PC-3 (cell line): Measurements from ENCODE around the gene KRT79. TPM values are rescaled to one million over a fixed set of nuclear protein-coding genes. Genes with fewer than 3 reads are reported as not detected.

ENCODE experiments used
- ATAC-seq: fragments of 200-7000 bp; cut with Tn5 transposase; 2 replicates; pipeline ENCODE4 v1.9.1; 2020; ENCODE audit warnings: mild to moderate bottlenecking, moderate library complexity
- BruUV-seq: library from RNA; stranded (reverse); fragments of 400-500 nt; replicated peaks from 2 replicates; lab custom pipeline; 2021; lab: Mats Ljungman, UMichigan
- CTCF ChIA-PET: fragments of 300-600 bp; sonication (Branson Sonifier 250); formaldehyde crosslinking; loops from one replicate; lab custom pipeline; 2022; ENCODE audit warnings: antibody characterized with exemption; lab: Charles Lee
- POLR2A ChIA-PET: fragments of 300-600 bp; sonication (Branson Sonifier 250); formaldehyde crosslinking; loops from one replicate; lab custom pipeline; 2022; ENCODE audit warnings: antibody characterized with exemption; ENCODE audit not compliant: unreplicated experiment; lab: Charles Lee
- DNase-seq: peaks from one replicate; pipeline ENCODE4 v3.0.0-alpha.2; 2015
- H2AFZ ChIP-seq: fragments of 300-600 bp; sonication (generic); 2 replicates; pipeline ENCODE4 v1.6.0; 2016; ENCODE audit warnings: antibody characterized with exemption, low read length
- H3F3A ChIP-seq: fragments of 300-600 bp; sonication (generic); one replicate; pipeline ENCODE4 v1.6.0; 2017; ENCODE audit warnings: antibody characterized with exemption, low read length, control low read depth, mild to moderate bottlenecking; ENCODE audit not compliant: unreplicated experiment
- H3K27ac ChIP-seq: fragments of 300-600 bp; sonication (generic); 2 replicates; pipeline ENCODE4 v1.5.1; 2016; ENCODE audit warnings: mild to moderate bottlenecking, low read length
- H3K27me3 ChIP-seq: fragments of 300-600 bp; sonication (generic); 2 replicates; pipeline ENCODE4 v1.6.1; 2016; ENCODE audit warnings: low read length, mixed read lengths
- H3K36me3 ChIP-seq: fragments of 300-600 bp; sonication (generic); 2 replicates; pipeline ENCODE4 v1.6.1; 2016; ENCODE audit warnings: low read depth, mixed run types, low read length, mixed read lengths
- H3K4me1 ChIP-seq: fragments of 300-600 bp; sonication (generic); 2 replicates; pipeline ENCODE4 v1.5.1; 2016; ENCODE audit warnings: low read length; ENCODE audit not compliant: insufficient read depth
- H3K4me2 ChIP-seq: fragments of 300-600 bp; sonication (generic); 2 replicates; pipeline ENCODE4 v1.6.0; 2016; ENCODE audit warnings: low read length
- H3K4me3 ChIP-seq: fragments of 300-600 bp; sonication (generic); 2 replicates; pipeline ENCODE4 v1.5.1; 2016; ENCODE audit warnings: mild to moderate bottlenecking, low read length, mixed read lengths
- H3K79me2 ChIP-seq: fragments of 300-600 bp; sonication (generic); 2 replicates; pipeline ENCODE4 v1.6.1; 2017; ENCODE audit warnings: low read length, mixed read lengths
- H3K9ac ChIP-seq: fragments of 300-600 bp; sonication (generic); 2 replicates; pipeline ENCODE4 v1.6.0; 2016; ENCODE audit warnings: mild to moderate bottlenecking, low read length
- H3K9me2 ChIP-seq: fragments of 300-600 bp; sonication (generic); replicated peaks from 2 replicates; pipeline ENCODE4 v1.6.1; 2016; ENCODE audit warnings: mixed run types, low read length, mixed read lengths
- H3K9me3 ChIP-seq: fragments of 300-600 bp; sonication (generic); 2 replicates; pipeline ENCODE4 v1.6.1; 2016; ENCODE audit warnings: low read length, mixed read lengths
- H4K20me1 ChIP-seq: fragments of 300-600 bp; sonication (generic); 2 replicates; pipeline ENCODE4 v1.6.1; 2016; ENCODE audit warnings: low read length, mixed read lengths
- CTCF ChIP-seq: fragments of 300-600 bp; sonication (generic); conservative IDR thresholded peaks from 2 replicates; pipeline ENCODE4 v1.5.1; 2017; ENCODE audit warnings: antibody characterized with exemption, low read depth, mild to moderate bottlenecking, low read length
- EZH2 ChIP-seq: fragments of 300-600 bp; sonication (generic); IDR thresholded peaks from one replicate; pipeline ENCODE4 v1.6.1; 2017; ENCODE audit warnings: antibody characterized with exemption, mild to moderate bottlenecking, low read length; ENCODE audit not compliant: unreplicated experiment
- EZH2phosphoT487 ChIP-seq: fragments of 300-600 bp; sonication (generic); IDR thresholded peaks from 2 replicates; pipeline ENCODE4 v1.6.1; 2018; ENCODE audit warnings: mild to moderate bottlenecking, antibody characterized with exemption, low read length, borderline replicate concordance
- intact Hi-C: fragments of 100-400 bp; cut with micrococcal nuclease; formaldehyde crosslinking; loops from 2 replicates; pipeline ENCODE4 v1.9.0; 2023
- total RNA-seq: library from RNA; depleted of rRNA; stranded (reverse); fragments of >200 nt; gene quantifications from 2 replicates; pipeline ENCODE4 v1.2.3, GENCODE V29; 2014

KRT79 gene
- total RNA-seq, 1 experiment from 2014 or later: not detected

DNA sequence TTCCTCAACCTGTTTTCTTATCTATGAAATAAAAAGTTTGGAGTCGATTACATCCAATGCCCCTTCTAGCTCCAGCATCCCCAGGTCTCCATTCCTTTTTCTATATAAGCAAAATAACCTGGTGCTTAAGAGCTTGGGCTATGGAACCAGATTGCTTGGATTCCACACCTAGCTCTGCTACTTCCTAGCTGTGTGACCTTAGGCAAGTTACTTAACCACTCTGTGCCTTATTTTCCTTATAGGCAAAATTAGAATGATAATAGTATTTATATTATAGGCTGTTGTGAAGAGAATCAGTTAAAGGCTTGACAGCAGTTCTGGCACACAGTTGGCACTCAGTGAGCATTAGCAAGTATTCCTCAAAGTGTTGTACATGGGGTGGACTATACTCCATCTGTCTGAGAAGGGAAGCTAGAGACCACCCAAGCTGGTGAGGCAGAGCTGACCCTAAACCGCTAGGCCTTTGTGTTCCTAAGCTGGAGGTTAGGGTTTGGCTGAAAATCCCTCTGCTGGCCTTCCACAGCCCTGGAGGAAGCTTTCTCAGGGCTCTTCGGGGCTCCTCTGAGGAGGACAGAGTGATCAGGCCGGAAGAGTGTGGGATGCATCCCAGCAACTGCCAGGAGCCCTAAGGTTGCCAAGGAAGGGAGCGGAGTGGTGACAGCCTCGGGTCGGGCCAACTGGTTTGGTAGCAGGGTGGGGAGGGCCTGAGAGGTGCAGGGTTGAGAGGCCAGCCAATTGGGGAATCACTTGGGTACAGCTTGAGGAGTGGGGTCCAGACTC, 14.2 kb downstream of the KRT79 start:
- TF ChIP-seq EZH2phosphoT487 (no peak), EZH2 (no peak), CTCF (no peak)
- no peak overlapping the region for H3K4me3 ChIP-seq
- H3K36me3 ChIP-seq: no peaks in the 10 kb centered on the region
- no TSS peak for BruUV-seq
- ChIA-PET POLR2A (no interaction called here), CTCF (interaction anchor here (0.6 kb wide), 1 partner anchor 662 kb away, joined by 4 read pairs; no protein-coding TSS in a partner anchor)
- H3K79me2 ChIP-seq: no peaks in the 10 kb centered on the region
- H3K9me3 ChIP-seq: no peaks in the 10 kb centered on the region
- H3K27ac ChIP-seq: no peak overlapping the region
- ATAC-seq (no peak), DNase-seq (no peak)
- no peaks in the 10 kb centered on the region; the same call in 1 of the 2 replicates for H3K27me3 ChIP-seq
- intact Hi-C loops: no loop called here
- no peaks in the 10 kb centered on the region for H4K20me1 ChIP-seq
- H3K9ac ChIP-seq: no peak overlapping the region
- H2AFZ ChIP-seq: no peak overlapping the region
- H3K9me2 ChIP-seq: no peaks in the 10 kb centered on the region
- no peak overlapping the region for H3K4me2 ChIP-seq
- H3F3A ChIP-seq: no peaks in the 10 kb centered on the region
- peaks cover 13% of the 10 kb centered on the region; the same call in 1 of the 2 replicates for H3K4me1 ChIP-seq

GRCh38 chr12:52818887-52819420, 15.2 kb downstream of the KRT79 start:
- BruUV-seq: no TSS peak
- no peak overlapping the region for H2AFZ ChIP-seq
- H3K9ac ChIP-seq: no peak overlapping the region
- no peaks in the 10 kb centered on the region for H3K36me3 ChIP-seq
- H3K27me3 ChIP-seq: no peaks in the 10 kb centered on the region; the same call in 1 of the 2 replicates
- CTCF ChIA-PET: no interaction called here
- intact Hi-C loops: no loop called here
- H3K4me2 ChIP-seq: no peak overlapping the region
- H3K4me3 ChIP-seq: no peak overlapping the region
- no peaks in the 10 kb centered on the region for H4K20me1 ChIP-seq
- H3K79me2 ChIP-seq: no peaks in the 10 kb centered on the region
- no peak for ATAC-seq
- no peak for DNase-seq
- no peaks in the 10 kb centered on the region for H3F3A ChIP-seq
- no peak for TF ChIP-seq EZH2
- no peak for TF ChIP-seq CTCF
- TF ChIP-seq EZH2phosphoT487: no peak
- no peak overlapping the region for H3K27ac ChIP-seq
- POLR2A ChIA-PET: no interaction called here
- no peaks in the 10 kb centered on the region for H3K9me3 ChIP-seq
- peaks cover 23% of the 10 kb centered on the region for H3K4me1 ChIP-seq
- no peaks in the 10 kb centered on the region for H3K9me2 ChIP-seq

GRCh38 chr12:52818388-52818787, 15.7 kb downstream of the KRT79 start:
- DNase-seq: no peak
- Histone ChIP-seq H3F3A (no peaks in the 10 kb centered on the region), H3K79me2 (no peaks in the 10 kb centered on the region), H4K20me1 (no peaks in the 10 kb centered on the region), H3K9me2 (no peaks in the 10 kb centered on the region), H3K4me1 (peaks cover 26% of the 10 kb centered on the region), H2AFZ (no peak overlapping the region), H3K9me3 (no peaks in the 10 kb centered on the region), H3K9ac (no peak overlapping the region), H3K27ac (no peak overlapping the region), H3K4me2 (no peak overlapping the region), H3K4me3 (no peak overlapping the region), H3K36me3 (no peaks in the 10 kb centered on the region), H3K27me3 (no peaks in the 10 kb centered on the region; the same call in 1 of the 2 replicates)
- POLR2A ChIA-PET: no interaction called here
- CTCF ChIA-PET: no interaction called here
- TF ChIP-seq EZH2 (no peak), EZH2phosphoT487 (no peak), CTCF (no peak)
- intact Hi-C loops: no loop called here
- ATAC-seq: no peak
- no TSS peak for BruUV-seq
